ENCODE results near the gene PLAC1.

GRCh38 chrX:134624046-134624430 lies 34.2 kb downstream of the PLAC1 start:
- TF ChIP-seq CTCF (IDR thresholded peaks at IDR 0.05; ENCODE audit: low read depth, low read length, poor library complexity, severe bottlenecking) (no peak), EZH2phosphoT487 (IDR thresholded peaks at IDR 0.05; ENCODE audit: borderline replicate concordance, low read length) (no peak)
